Caco-2 (cell line): Measurements from ENCODE around the gene CHSY1. TPM values are rescaled to one million over a fixed set of nuclear protein-coding genes. Genes with fewer than 3 reads are reported as not detected.
A peak's percentile ranks its signal among the peaks of the same experiment; 100 is the strongest.

Experiments used
- BruUV-seq: library from RNA; stranded (reverse); fragments of 400-500 nt; replicated peaks from 2 replicates; lab custom pipeline; 2021; lab: Mats Ljungman, UMichigan
- CTCF ChIA-PET: fragments of 300-600 bp; sonication (Branson Sonifier 250); formaldehyde crosslinking; loops from one replicate; lab custom pipeline; 2022; ENCODE audit warnings: antibody characterized with exemption; lab: Charles Lee
- POLR2A ChIA-PET: fragments of 300-600 bp; sonication (Branson Sonifier 250); formaldehyde crosslinking; loops from one replicate; lab custom pipeline; 2022; ENCODE audit warnings: antibody characterized with exemption; lab: Charles Lee
- DNase-seq, 2 experiments: peaks; one replicate each; pipeline versions ENCODE4 v3.0.0 to v3.0.0-alpha.2; 2020 to 2022
- H3K27me3 ChIP-seq: replicated peaks from 2 replicates; pipeline ENCODE4 v1.6.0; 2011; ENCODE audit warnings: low read length; ENCODE audit not compliant: control insufficient read depth, insufficient read depth
- H3K36me3 ChIP-seq: 2 replicates; pipeline ENCODE4 v1.5.1; 2011; ENCODE audit warnings: low read length; ENCODE audit not compliant: control insufficient read depth, insufficient read depth
- H3K4me1 ChIP-seq: fragments of 250-450 bp; sonication (Bioruptor Pico); 2 replicates; pipeline ENCODE4 v1.5.1; 2020; ENCODE audit warnings: mild to moderate bottlenecking
- H3K4me3 ChIP-seq: 2 replicates; pipeline ENCODE4 v1.5.1; 2011; ENCODE audit warnings: low read depth, mild to moderate bottlenecking, control low read depth, low read length
- H3K9me3 ChIP-seq: fragments of 250-450 bp; sonication (Bioruptor Pico); 2 replicates; pipeline ENCODE4 v1.5.1; 2020; ENCODE audit warnings: mild to moderate bottlenecking, moderate library complexity
- H3K27ac Mint-ChIP-seq: one replicate; pipeline ENCODE4 v1.8.0; 2022; ENCODE audit warnings: mixed read lengths; ENCODE audit not compliant: unreplicated experiment
- H3K27me3 Mint-ChIP-seq: one replicate; pipeline ENCODE4 v1.8.0; 2022; ENCODE audit warnings: mixed read lengths; ENCODE audit not compliant: insufficient read depth, unreplicated experiment
- H3K36me3 Mint-ChIP-seq: one replicate; pipeline ENCODE4 v1.8.0; 2022; ENCODE audit warnings: mild to moderate bottlenecking, mixed read lengths; ENCODE audit not compliant: insufficient read depth, unreplicated experiment
- H3K4me1 Mint-ChIP-seq: one replicate; pipeline ENCODE4 v1.8.0; 2022; ENCODE audit warnings: low read depth, mixed read lengths; ENCODE audit not compliant: unreplicated experiment
- H3K4me3 Mint-ChIP-seq: one replicate; pipeline ENCODE4 v1.8.0; 2022; ENCODE audit warnings: mild to moderate bottlenecking, moderate library complexity, mixed read lengths; ENCODE audit not compliant: unreplicated experiment
- H3K9me3 Mint-ChIP-seq: one replicate; pipeline ENCODE4 v1.8.0; 2022; ENCODE audit warnings: mixed read lengths; ENCODE audit not compliant: unreplicated experiment
- CTCF ChIP-seq, 2 experiments: fragments of 200-600 bp in 1 of 2; IDR thresholded peaks; 1 replicate in 1 of 2; 2 replicates in 1 of 2; pipeline versions ENCODE4 v1.5.1 to v1.8.0; 2011 to 2022; ENCODE audit warnings: antibody characterized with exemption in 1 of 2, control low read depth in 1 of 2, inconsistent platforms in 1 of 2, low read depth in 1 of 2, low read length in 1 of 2, mild to moderate bottlenecking in 1 of 2, moderate library complexity in 1 of 2; ENCODE audit not compliant: insufficient read depth in 1 of 2, severe bottlenecking in 1 of 2, unreplicated experiment in 1 of 2
- intact Hi-C: fragments of 100-400 bp; cut with micrococcal nuclease; formaldehyde crosslinking; loops from one replicate; pipeline ENCODE4 v1.10.0; 2022; ENCODE audit not compliant: unreplicated experiment
- total RNA-seq: library from RNA; stranded (reverse); gene quantifications from 2 replicates; pipeline ENCODE4 v1.2.3, GENCODE V29; 2022

The CHSY1 gene
- total RNA-seq, 1 experiment from 2014 or later = 18.7 TPM

- no peaks in the 10 kb centered on the region for H3K9me3 ChIP-seq
- POLR2A ChIA-PET = interaction anchor here (0.6 kb wide), 2 partner anchors 137 to 1305 kb away, joined by 6 to 10 read pairs; no protein-coding TSS in a partner anchor
- Mint-ChIP-seq H3K9me3 (no peaks in the 10 kb centered on the region), H3K27me3 (no peaks in the 10 kb centered on the region), H3K4me1 (peaks cover 8% of the 10 kb centered on the region), H3K36me3 (peaks cover 4% of the 10 kb centered on the region), H3K4me3 (peak overlapping the region; percentile 87), H3K27ac (no peak overlapping the region)
- no peak for TF ChIP-seq CTCF (IDR thresholded peaks at IDR 0.05; ENCODE audit: insufficient read depth in 1 of 2, low read depth in 1 of 2, low read length in 1 of 2, severe bottlenecking in 1 of 2, unreplicated experiment in 1 of 2)
- no peaks in the 10 kb centered on the region for H3K27me3 ChIP-seq
- peaks cover 17% of the 10 kb centered on the region for H3K4me1 ChIP-seq
- CTCF ChIA-PET = interaction anchor here (0.6 to 0.9 kb wide), 3 partner anchors 11 to 404 kb away, joined by 3 to 6 read pairs (median 4); no protein-coding TSS in a partner anchor
- intact Hi-C loops = no loop called here
- no peaks in the 10 kb centered on the region for H3K36me3 ChIP-seq
- DNase-seq = peak; percentile 49 to 55
- H3K4me3 ChIP-seq = peak overlapping the region; percentile 88
- no TSS peak for BruUV-seq
Measured at GRCh38 chr15:101250873-101251829, 697 bp downstream of the CHSY1 start.

- no TSS peak for BruUV-seq
- Mint-ChIP-seq H3K4me3 (peak overlapping the region; percentile 70), H3K4me1 (peaks cover 8% of the 10 kb centered on the region), H3K9me3 (no peaks in the 10 kb centered on the region), H3K27ac (no peak overlapping the region), H3K27me3 (no peaks in the 10 kb centered on the region), H3K36me3 (peaks cover 4% of the 10 kb centered on the region)
- no peak for DNase-seq
- no peak for TF ChIP-seq CTCF (IDR thresholded peaks at IDR 0.05; ENCODE audit: insufficient read depth in 1 of 2, low read depth in 1 of 2, low read length in 1 of 2, severe bottlenecking in 1 of 2, unreplicated experiment in 1 of 2)
- H3K4me3 ChIP-seq = peak overlapping the region; percentile 88
- intact Hi-C loops = no loop called here
- ChIA-PET POLR2A (no interaction called here), CTCF (interaction anchor here (0.6 kb wide), 1 partner anchor 405 kb away, joined by 3 read pairs; no protein-coding TSS in a partner anchor)
- H3K36me3 ChIP-seq = no peaks in the 10 kb centered on the region
- H3K27me3 ChIP-seq = no peaks in the 10 kb centered on the region
- peaks cover 17% of the 10 kb centered on the region for H3K4me1 ChIP-seq
- H3K9me3 ChIP-seq = no peaks in the 10 kb centered on the region
Measured at GRCh38 chr15:101250341-101250831, 1.5 kb downstream of the CHSY1 start.

- no TSS peak for BruUV-seq
- peaks cover 11% of the 10 kb centered on the region for H3K36me3 Mint-ChIP-seq
- Histone ChIP-seq H3K4me1 (peaks cover 17% of the 10 kb centered on the region), H3K4me3 (no peak overlapping the region), H3K9me3 (no peaks in the 10 kb centered on the region), H3K36me3 (no peaks in the 10 kb centered on the region), H3K27me3 (no peaks in the 10 kb centered on the region)
- no peak overlapping the region for H3K4me3 Mint-ChIP-seq
- no peak for TF ChIP-seq CTCF (IDR thresholded peaks at IDR 0.05; ENCODE audit: insufficient read depth in 1 of 2, low read depth in 1 of 2, low read length in 1 of 2, severe bottlenecking in 1 of 2, unreplicated experiment in 1 of 2)
- intact Hi-C loops = no loop called here
- ChIA-PET CTCF (no interaction called here), POLR2A (no interaction called here)
- peaks cover 15% of the 10 kb centered on the region for H3K4me1 Mint-ChIP-seq
- H3K9me3 Mint-ChIP-seq = no peaks in the 10 kb centered on the region
- no peak for DNase-seq
- H3K27me3 Mint-ChIP-seq = no peaks in the 10 kb centered on the region
- no peak overlapping the region for H3K27ac Mint-ChIP-seq
Measured at GRCh38 chr15:101248274-101248673, 3.6 kb downstream of the CHSY1 start.
